NCI-H2227 (cell line): ENCODE measurements around the gene MRPL22.
"Not testable (repeated sequence)": the region's sequence is repeated elsewhere in the genome, so short reads cannot be mapped to it uniquely, and the experiment has no call there.

Experiments used
- DNase-seq: peaks from one replicate; lab custom pipeline; 2025; ENCODE audit not compliant: unreplicated experiment; lab: John Stamatoyannopoulos, UW

Gene MRPL22

DNA sequence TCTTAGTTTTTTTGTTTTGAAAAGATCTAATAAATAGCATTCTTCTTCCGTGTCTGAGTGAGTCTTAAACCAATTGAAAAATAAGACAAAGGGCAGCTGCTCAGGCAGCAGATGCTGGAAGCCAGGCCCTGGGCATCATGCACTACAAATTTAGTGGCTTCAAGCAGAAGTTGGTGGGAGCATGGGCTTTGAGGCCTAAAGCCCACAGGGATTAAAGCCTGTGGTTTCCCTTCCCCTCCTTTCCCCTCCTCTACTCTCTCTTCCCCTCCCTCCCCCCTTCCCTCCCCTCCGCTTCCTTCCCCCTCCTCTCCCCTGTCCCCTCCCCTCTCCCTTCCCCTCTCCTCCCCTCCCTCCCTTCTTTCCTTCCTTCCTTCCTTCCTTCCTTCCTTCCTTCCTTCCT is 52.6 kb downstream of the MRPL22 start:
- no peak for DNase-seq

DNA sequence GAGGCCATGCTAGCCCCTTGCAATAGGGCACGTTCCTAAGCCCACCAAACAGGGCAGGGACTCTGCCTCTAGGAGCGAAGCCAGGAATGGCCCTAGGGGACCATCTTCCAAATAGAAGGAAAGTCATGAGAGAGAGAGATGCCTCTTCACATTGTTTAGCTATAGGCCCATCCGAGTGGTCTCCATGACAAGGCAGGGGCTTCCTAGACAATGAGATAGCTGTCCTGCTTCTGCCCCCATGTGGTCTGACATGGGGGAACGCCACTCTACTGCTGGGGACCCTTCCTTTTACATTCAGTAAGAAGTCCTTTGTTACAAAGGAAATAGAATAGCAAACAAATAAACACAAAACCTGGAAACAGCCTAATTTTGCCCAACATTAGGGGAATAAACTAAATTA is 54.8 kb downstream of the MRPL22 start:
- no peak for DNase-seq

DNA sequence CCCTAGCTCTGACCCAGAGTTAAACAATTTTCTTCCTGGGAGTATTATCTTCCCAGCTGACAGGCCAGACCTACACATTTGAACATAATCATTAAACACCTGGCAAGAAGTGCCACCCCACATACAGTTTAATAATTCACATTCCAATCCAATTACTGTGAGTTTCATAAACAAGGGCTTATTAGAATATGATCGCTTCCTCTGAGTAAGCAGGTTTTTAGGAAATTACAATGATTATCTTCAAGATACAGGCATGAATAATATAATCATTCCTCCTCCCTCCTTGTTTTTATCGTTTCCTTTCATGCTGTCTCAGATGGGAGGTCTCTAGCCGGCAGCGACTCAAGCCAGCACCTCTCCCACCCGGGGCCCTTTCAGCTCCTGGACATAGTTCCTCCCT is 56.9 kb downstream of the MRPL22 start:
- DNase-seq: no peak

DNA sequence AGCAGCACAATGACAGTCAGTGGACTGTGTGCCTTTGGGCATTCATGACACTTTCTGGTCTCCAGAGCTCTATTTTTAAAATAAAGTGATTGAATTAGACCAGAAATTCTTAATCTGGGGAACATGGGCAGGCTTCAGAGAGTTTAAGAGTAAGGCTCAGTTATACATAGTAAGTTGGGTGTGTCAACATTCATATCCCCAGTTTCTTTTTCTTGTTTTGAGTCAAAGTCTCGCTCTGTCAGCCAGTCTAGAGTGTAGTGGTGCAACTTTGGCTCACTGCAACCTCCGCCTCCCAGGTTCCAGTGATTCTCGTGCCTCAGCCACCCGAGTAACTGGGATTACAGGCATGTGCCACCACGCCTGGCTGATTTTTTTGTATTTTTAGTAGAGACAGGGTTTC is 59.0 kb downstream of the MRPL22 start:
- DNase-seq: no peak

DNA sequence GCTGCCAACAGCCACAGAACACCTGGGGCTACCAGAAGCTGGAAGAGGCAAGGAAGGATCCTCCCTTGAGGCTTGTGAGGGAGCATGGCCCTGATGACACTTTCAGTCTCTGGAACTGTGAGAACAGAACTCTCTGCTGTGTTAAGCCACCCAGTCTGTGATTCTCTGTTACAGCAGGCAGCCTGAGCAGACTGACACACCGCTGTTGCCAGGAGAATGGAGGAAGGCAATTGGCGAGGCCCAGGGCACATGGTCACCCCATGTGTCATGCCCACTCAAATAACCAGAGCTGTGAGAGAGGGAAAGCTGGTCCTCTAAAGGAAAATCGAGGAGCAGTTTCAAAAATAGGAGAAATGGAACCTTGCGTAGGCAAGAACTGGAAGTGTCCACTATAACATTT is 60.6 kb downstream of the MRPL22 start:
- no peak for DNase-seq

DNA sequence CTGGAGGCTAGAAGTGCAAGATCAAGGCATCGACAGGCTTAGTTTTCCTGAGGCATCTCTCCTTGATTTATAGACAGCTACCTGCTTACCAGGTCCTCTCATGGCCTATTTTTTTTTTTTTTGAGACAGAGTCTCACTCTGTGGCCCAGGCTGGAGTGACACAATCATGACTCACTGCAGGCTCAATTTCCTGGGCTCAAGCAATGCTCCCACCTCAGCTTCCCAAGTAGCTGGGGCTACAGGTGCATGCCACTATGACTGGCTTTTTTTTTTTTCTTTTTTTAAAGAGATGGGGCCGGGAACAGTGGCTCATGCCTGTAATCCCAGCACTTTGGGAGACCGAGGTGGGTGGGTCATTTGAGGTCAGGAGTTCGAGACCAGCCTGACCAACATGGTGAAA is 61.8 kb downstream of the MRPL22 start:
- not testable (repeated sequence) for DNase-seq

DNA sequence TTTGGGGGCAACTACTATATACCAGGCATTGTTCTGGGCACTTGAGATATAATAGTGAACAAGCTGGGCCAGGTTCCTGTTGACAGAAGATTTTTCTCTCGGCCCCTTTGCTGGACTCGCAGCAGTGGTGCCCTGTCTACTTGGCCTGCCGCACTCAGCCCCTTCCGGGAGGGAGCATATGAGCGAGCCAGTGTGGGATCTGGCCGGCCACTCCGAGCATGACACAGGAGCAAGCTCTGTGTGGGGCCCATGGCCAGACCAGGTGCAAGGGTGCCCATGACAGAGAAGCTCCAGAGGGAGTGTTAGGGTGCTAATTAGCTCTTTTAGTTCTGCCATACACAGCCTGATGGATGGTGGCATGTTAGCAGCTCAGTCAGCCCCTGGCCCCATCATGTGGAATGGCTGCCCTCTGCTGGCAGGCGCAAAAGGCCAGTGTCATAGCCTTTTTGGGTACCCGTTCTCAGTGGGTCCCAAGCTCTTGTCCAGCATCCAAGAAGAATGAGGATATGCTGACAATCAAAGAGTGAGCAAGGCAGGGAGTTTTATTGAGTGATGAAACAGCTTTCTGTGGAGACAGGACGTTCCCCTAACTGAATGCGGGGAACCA is 63.4 kb downstream of the MRPL22 start:
- DNase-seq: no peak

DNA sequence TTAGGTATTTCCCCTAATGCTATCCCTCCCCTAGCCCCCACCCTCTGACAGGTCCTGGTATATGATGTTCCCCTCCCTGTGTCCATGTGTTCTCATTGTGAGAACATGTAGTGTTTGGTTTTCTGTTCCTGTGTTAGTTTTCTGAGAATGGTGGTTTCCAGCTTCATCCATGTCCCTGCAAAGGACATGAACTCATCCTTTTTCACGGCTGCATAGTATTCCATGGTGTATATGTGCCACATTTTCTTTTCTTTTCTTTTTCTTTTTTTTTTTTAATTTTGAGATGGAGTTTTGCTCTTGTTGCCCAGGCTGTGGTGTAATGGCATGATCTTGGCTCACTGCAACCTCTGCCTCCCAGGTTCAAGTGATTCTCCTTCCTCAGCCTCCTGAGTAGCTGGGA is 65.4 kb downstream of the MRPL22 start:
- DNase-seq: not testable (repeated sequence)

DNA sequence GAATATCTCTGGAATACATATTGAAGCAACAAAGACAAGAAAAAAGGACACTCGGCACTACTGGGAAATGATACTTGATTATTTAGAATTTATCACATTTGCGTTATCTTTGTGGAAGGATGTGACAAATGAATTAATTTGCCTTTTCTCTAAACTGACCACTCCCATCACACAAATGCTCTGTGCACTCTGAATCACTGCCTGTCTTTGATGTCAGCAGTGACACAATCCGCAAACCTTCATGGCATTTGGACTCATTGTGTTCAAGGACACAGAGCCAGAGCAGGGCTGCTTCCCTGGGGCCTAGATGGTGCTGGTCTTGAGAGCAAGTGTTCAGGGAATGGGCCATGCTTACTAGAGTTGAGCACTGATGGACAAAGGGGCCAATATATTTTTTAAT is 67.8 kb downstream of the MRPL22 start:
- no peak for DNase-seq

DNA sequence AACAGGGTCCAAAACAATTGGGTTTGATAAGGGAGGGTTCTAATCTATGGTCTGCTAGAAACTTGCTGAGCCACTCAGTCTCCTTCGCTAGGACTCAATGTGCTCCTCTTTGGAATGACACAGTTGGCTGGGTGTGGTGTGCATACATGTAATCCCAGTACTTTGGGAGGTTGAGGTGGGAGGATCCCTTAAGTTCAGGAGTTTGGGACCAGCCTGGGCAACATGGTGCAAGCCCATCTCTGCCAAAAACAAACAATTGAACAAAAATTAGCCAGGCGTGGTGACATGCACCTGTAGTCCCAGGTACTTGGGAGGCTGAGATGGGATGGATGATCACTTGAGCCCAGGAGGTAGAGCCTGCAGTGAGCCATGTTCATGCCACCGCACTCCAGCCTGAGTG is 70.0 kb downstream of the MRPL22 start:
- DNase-seq: no peak

DNA sequence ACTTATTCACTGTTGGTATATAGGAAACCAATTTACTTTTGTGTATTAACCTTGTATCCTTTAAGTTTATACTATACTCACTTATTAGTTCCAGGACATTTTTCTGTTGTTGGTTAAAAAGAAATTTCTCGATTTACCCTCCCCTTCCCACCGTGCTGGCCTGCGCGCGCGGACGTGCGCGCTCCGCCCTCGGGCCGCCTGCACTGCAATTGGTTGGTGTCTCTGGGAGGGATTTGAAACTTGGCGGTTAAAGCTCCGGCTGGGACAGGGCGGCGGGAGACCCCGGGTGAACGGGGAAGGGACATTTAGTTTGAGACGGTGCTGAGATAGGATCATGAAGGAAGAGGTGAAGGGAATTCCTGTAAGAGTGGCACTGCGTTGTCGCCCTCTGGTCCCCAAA is 72.7 kb downstream of the MRPL22 start, which contains the start of gene KIF4B:
KIF4B (plus strand) TSS at position 230 of the 400 bp plus-strand sequence; CDS start at position 335, 105 bp downstream.
- DNase-seq: no peak

DNA sequence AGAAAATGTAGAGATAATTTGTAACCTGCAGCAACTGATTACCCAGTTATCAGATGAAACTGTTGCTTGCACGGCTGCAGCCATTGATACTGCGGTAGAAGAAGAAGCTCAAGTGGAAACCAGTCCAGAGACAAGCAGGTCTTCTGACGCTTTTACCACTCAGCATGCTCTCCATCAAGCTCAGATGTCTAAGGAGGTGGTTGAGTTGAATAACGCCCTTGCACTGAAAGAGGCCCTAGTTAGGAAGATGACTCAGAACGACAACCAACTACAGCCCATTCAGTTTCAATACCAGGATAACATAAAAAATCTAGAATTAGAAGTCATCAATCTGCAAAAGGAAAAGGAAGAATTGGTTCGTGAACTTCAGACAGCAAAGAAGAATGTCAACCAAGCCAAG is 74.4 kb downstream of the MRPL22 start:
- DNase-seq: no peak

DNA sequence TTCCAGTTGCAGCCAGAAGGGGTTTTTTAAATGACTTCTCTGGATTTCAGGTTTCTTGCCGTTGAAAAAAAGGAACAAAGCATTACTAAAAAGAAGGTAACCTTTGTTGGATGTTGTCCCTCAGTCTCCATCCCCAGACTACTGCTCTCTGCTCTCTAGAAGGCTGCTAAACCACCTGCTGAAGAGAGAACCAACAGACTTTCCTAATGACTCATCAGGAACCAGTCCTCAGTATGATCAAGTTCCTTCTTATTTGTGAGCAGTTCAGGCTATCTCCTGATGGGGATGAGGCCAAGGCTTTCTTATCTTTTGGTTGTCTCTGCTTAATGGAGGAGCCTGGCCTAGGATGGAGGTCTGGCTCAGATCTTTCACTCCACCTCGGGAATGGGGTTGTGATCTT is 76.7 kb downstream of the MRPL22 start:
- no peak for DNase-seq
